KMS-11 (cell line): Measurements from ENCODE around the gene NANOG.

Experiments used
- H2AFZ ChIP-seq: fragments of 200-600 bp; sonication (generic); 2 replicates; pipeline ENCODE4 v1.6.1; 2016; ENCODE audit warnings: antibody characterized with exemption, mixed run types, low read depth
- H3K27ac ChIP-seq: fragments of 200-600 bp; sonication (generic); 2 replicates; pipeline ENCODE4 v1.6.1; 2016; ENCODE audit warnings: mild to moderate bottlenecking, mixed run types
- H3K27me3 ChIP-seq: fragments of 200-600 bp; sonication (generic); 2 replicates; pipeline ENCODE4 v1.6.1; 2017; ENCODE audit warnings: mild to moderate bottlenecking, low read depth, mixed run types, moderate library complexity; ENCODE audit not compliant: insufficient read depth
- H3K36me3 ChIP-seq: fragments of 200-600 bp; sonication (generic); 2 replicates; pipeline ENCODE4 v1.6.1; 2017; ENCODE audit warnings: mild to moderate bottlenecking, mixed run types; ENCODE audit not compliant: insufficient read depth
- H3K4me1 ChIP-seq: fragments of 200-600 bp; sonication (generic); 2 replicates; pipeline ENCODE4 v1.6.1; 2016; ENCODE audit warnings: mild to moderate bottlenecking, low read depth, mixed run types; ENCODE audit not compliant: poor library complexity, severe bottlenecking
- H3K4me2 ChIP-seq: fragments of 200-600 bp; sonication (generic); 2 replicates; pipeline ENCODE4 v1.7.0; 2016; ENCODE audit warnings: mild to moderate bottlenecking, mixed run types
- H3K4me3 ChIP-seq: fragments of 200-600 bp; sonication (generic); IDR thresholded peaks from 2 replicates; pipeline ENCODE4 v1.6.1; 2017; ENCODE audit warnings: low read depth, low read length, mixed read lengths; ENCODE audit not compliant: insufficient read depth
- H3K79me2 ChIP-seq: fragments of 200-600 bp; sonication (generic); 2 replicates; pipeline ENCODE4 v1.6.1; 2016; ENCODE audit warnings: low read depth, mixed run types; ENCODE audit not compliant: insufficient read depth
- H3K9ac ChIP-seq: fragments of 200-600 bp; sonication (generic); 2 replicates; pipeline ENCODE4 v1.6.1; 2016; ENCODE audit warnings: mild to moderate bottlenecking, mixed run types
- H4K20me1 ChIP-seq: fragments of 200-600 bp; sonication (generic); 2 replicates; pipeline ENCODE4 v1.6.1; 2016; ENCODE audit warnings: mild to moderate bottlenecking, mixed run types; ENCODE audit not compliant: insufficient read depth
- CTCF ChIP-seq: fragments of 200-600 bp; sonication (generic); conservative IDR thresholded peaks from 2 replicates; pipeline ENCODE4 v1.6.1; 2017; ENCODE audit warnings: low read depth, mild to moderate bottlenecking, antibody characterized with exemption, low read length, moderate library complexity, mixed read lengths

NANOG gene

GRCh38 chr12:7833831-7834230, 44.6 kb downstream of the NANOG start:
- no peak overlapping the region for H3K4me2 ChIP-seq
- no peaks in the 10 kb centered on the region for H4K20me1 ChIP-seq
- no peak for TF ChIP-seq CTCF

GRCh38 chr12:7834701-7835100, 45.5 kb downstream of the NANOG start:
- TF ChIP-seq CTCF, result no peak
- Histone ChIP-seq H3K4me3 (no peak overlapping the region), H2AFZ (no peak overlapping the region), H3K9ac (no peak overlapping the region), H3K27me3 (no peaks in the 10 kb centered on the region), H3K27ac (no peak overlapping the region), H3K4me2 (no peak overlapping the region), H3K79me2 (no peaks in the 10 kb centered on the region), H4K20me1 (no peaks in the 10 kb centered on the region), H3K36me3 (no peaks in the 10 kb centered on the region), H3K4me1 (no peaks in the 10 kb centered on the region)

More at GRCh38 chr12:7833831-7834230, 44.6 kb downstream of the NANOG start:
- H3K4me1 ChIP-seq, result no peaks in the 10 kb centered on the region
- no peaks in the 10 kb centered on the region for H3K79me2 ChIP-seq
- H3K27me3 ChIP-seq, result no peaks in the 10 kb centered on the region
- no peak overlapping the region for H3K4me3 ChIP-seq
- no peaks in the 10 kb centered on the region for H3K36me3 ChIP-seq
- H3K27ac ChIP-seq, result no peak overlapping the region
- no peak overlapping the region for H2AFZ ChIP-seq
- no peak overlapping the region for H3K9ac ChIP-seq

- H2AFZ ChIP-seq, result no peak overlapping the region
- H3K27me3 ChIP-seq, result no peaks in the 10 kb centered on the region
- H3K36me3 ChIP-seq, result no peaks in the 10 kb centered on the region
- no peak overlapping the region for H3K27ac ChIP-seq
- no peak overlapping the region for H3K4me3 ChIP-seq
- no peaks in the 10 kb centered on the region for H3K79me2 ChIP-seq
- no peaks in the 10 kb centered on the region for H3K4me1 ChIP-seq
- TF ChIP-seq CTCF, result no peak
- no peak overlapping the region for H3K9ac ChIP-seq
- H3K4me2 ChIP-seq, result no peak overlapping the region
- H4K20me1 ChIP-seq, result no peaks in the 10 kb centered on the region
Measured at GRCh38 chr12:7835116-7835515, 45.9 kb downstream of the NANOG start.

GRCh38 chr12:7835766-7836165, 46.6 kb downstream of the NANOG start:
- no peaks in the 10 kb centered on the region for H3K27me3 ChIP-seq
- H3K9ac ChIP-seq, result no peak overlapping the region
- H2AFZ ChIP-seq, result no peak overlapping the region
- H3K36me3 ChIP-seq, result no peaks in the 10 kb centered on the region
- TF ChIP-seq CTCF, result no peak
- H3K4me2 ChIP-seq, result no peak overlapping the region
- no peaks in the 10 kb centered on the region for H3K4me1 ChIP-seq
- H3K4me3 ChIP-seq, result no peak overlapping the region
- no peaks in the 10 kb centered on the region for H3K79me2 ChIP-seq
- no peak overlapping the region for H3K27ac ChIP-seq
- no peaks in the 10 kb centered on the region for H4K20me1 ChIP-seq
